Liver (tissue), 2 donors: ENCODE measurements around the gene PTRH2.

Source experiments
- ATF3 ChIP-seq: IDR thresholded peaks from 2 replicates; pipeline ENCODE4 v1.6.1; 2016; ENCODE audit warnings: antibody characterized with exemption
- RAD21 ChIP-seq, 2 donors: IDR thresholded peaks; 2 replicates each; pipeline ENCODE4 v1.6.1; 2016; ENCODE audit warnings: antibody characterized with exemption in 2 of 2, mild to moderate bottlenecking in 2 of 2
- donor health status: healthy.

GRCh38 chr17:59649886-59650285 lies 57.3 kb downstream of the PTRH2 start:
- TF ChIP-seq RAD21 (IDR thresholded peaks at IDR 0.05) (no peak), ATF3 (no peak)
